NOMO-1 (cell line): ENCODE measurements around the gene ZNF532.
"Not testable (repeated sequence)": the region's sequence is repeated elsewhere in the genome, so short reads cannot be mapped to it uniquely, and the experiment has no call there.

Experiments
- DNase-seq, 2 experiments: peaks; one replicate each; lab custom pipeline; 2025; ENCODE audit not compliant: unreplicated experiment in 2 of 2; lab: John Stamatoyannopoulos, UW

Gene ZNF532

DNA sequence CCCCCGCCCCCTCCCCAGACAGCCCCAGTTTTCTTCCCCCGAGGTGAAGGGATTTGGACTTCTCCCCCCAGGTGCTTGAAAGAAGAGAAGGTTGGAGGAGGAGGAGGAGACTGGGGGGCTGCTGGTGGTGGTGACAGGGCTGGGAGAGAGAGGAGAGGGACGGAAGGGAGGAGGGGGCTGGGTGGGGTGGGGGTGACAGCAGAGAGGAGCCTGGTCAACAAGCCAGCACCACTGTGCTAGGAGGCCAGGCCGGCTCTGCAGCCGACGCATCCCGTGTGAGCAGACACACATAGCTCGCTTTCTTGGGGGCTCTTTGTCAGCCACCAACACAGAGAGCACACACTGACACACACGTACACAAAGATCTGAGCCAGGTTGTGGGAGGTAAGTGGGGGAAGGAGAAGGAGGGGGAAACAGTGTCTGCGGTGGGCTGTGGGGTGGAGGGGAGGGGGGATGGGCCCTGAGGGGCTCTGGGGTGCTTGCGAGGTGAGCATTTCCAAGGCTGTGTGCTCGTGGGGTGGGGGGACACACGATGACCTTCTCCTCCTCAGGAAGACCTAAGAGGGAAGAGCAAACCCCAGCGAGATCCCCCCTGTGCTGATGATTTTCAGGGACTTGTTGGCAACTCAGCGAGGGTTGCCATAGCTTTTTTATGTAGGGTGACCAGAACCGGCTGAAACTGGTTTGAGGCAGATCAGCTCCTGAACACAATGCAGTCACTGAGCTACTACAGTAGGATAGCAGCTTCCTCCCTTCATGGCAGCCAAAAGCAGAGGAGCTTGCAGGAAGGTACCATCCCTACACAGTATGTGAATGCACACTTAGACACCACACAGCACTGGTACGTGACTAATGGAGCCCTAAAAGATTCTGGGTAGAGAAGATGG is at the start of gene ZNF532:
ZNF532 (plus strand) TSS at position 732 of the 887 bp plus-strand sequence. CDS start 53,411 bp downstream, outside the sequence.
- DNase-seq = peak; percentile 14 to 46

- DNase-seq = no peak
These were observed 45.6 kb upstream of the ZNF532 start for GRCh38 chr18:58819051-58819450.

DNA sequence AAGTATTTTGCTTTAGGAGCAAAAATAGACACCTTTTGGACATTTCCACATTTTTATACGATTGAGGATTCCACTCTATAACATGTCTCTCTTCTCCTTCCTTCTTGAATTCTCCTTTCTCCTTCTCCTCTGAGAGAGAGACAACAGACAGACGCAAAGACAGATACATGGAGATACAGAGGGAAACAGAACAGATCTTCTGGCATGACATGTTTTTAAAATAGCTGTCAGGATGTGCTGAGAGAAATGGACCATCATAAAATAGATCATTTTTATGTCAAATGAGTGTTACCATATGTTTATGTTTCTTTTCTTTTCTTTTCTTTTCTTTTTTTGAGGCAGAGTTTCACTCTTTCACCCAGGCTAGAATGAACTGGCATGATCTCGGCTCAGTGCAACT is 44.4 kb upstream of the ZNF532 start:
- DNase-seq = no peak

DNA sequence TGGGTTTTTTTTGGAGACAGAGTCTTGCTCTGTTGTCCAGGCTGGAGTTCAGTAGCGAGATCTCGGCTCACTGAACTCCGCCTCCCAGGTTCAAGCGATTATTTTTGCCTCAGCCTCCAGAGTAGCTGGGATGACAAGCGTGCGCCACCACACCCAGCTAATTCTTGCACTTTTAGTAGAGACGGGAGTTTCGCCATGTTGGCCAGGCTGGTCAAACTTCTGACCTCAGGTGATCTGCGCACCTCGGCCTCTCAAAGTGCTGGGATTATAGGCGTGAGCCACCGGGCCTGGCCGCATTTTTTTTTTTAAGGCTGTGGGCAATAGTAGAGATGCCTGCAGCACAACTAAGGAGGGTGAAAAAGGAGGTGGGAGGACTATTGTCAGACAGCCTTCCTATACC is 41.7 kb upstream of the ZNF532 start:
- no peak for DNase-seq

DNA sequence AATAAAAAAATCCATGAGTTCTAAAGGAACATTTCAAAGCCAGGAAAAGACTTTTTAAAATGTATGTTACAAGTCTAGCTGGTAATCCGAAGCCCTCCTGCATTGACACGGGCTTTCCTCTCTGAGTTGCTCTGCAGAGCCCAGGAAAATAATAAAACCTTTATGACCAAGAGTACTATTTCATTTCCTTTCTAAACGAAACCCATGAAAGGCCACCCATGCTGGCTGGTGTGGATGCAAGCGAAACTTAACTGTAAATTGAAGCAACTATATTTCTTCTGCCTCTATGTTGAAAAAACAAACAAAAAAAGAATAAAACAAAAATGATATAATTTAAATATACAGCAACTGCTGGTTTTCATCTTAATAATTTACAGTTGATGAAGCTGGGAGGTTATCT is 41.3 kb upstream of the ZNF532 start:
- DNase-seq = no peak

DNA sequence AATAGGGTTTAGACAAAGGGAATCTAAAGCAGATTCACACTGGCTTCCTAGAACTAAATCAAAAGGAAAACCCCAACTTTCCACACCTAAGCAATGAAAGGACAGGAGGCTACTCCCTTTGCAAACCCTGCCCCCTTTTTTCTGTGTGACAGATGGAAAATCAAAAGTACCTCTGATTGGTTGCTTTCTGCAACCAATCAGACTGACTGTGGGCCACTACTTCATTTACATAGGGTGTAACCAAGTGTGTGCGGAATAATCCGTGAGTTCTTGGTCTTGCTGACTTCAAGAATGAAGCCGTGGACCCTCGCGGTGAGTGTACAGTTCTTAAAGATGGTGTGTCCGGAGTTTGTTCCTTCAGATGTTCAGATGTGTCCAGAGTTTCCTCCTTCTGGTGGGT is 37.8 kb upstream of the ZNF532 start:
- DNase-seq = not testable (repeated sequence)

GRCh38 chr18:58827428-58827827 is 37.2 kb upstream of the ZNF532 start:
- no peak for DNase-seq

DNA sequence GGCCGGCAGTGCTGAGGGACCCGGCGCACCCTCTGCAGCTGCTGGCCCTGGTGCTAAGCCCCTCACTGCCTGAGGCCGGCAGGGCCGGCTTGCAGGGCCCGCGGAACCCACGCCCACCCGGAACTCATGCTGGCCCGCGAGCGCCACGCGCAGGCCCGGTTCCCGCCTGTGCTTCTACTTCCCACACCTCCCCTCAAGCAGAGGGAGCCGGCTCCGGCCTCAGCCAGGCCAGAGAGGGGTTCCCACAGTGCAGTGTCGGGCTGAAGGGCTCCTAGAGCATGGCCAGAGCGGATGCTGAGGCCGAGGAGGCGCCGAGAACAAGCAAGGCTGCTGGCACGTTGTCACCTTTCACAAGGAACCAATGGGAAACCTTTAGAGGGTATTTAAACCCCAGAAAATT is 36.8 kb upstream of the ZNF532 start:
- no peak for DNase-seq

DNA sequence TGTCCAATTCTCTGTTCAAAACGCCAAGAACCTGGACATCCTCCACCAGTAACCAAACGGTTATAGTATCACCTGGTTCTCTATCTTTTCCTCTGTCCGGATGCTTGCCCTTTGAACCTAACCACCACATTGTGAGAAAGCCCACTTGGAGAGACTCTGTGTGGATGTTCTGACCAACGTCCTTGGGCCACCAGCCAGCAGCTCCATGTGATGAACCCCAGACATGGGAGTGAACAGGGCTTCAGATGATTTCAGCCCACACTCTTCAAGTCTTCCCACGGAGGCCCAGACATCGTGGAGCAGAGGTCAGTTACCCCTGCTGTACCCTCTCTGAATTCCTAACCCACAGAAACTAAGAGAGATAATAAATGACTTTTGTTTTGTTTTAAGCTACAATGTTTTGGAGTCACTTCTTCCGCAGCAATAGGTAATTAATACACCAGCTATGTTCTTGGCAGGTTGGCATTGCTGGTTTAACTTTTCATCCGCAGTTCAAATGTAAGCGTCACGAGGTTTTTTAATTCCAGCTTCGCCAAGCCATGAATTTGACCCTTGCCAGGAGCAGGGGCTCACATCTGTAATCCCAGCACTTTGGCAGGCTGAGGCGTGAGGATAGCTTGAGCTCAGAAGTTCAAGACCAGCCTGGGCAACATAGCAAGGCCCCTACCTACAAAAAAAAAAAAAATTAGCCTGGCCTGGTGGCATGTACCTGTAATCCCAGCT is 36.1 kb upstream of the ZNF532 start:
- no peak for DNase-seq

DNA sequence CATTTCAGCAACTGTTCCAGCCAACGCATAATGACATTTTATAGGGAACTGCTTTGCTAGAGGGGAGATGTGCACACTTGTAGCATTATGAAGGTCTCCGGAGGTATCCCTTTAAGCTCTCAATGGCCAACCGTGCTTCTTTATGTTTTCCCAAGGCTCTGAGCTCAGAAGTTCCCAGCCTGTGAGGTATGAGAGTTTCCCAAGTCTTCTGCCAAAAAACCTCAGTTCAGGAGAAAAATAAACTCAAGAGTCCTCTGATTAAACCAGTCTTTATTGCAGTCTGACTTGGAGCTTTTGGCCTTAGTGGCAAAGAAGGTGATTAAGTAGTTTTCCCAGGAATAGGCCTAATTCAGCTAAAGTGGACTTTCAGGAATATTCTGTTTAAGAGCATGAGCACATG is 35.4 kb upstream of the ZNF532 start:
- no peak for DNase-seq

DNA sequence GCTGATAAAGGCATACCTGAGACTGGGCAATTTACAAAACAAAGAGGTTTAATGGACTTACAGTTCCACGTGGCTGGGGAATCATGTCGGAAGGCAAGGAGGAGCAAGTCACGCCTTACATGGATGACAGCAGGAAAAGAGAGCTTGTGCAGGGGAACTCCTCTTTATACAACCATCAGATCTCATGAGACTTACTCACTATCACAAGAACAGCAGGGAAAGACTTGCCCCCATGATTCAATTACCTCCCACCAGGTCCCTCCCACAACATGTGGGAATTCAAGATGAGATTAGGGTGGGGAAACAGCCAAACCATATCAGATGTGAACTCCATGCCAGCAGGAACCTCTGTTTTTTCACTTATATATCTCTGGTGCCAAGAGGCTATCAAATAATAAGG is 34.8 kb upstream of the ZNF532 start:
- DNase-seq = not testable (repeated sequence)

DNA sequence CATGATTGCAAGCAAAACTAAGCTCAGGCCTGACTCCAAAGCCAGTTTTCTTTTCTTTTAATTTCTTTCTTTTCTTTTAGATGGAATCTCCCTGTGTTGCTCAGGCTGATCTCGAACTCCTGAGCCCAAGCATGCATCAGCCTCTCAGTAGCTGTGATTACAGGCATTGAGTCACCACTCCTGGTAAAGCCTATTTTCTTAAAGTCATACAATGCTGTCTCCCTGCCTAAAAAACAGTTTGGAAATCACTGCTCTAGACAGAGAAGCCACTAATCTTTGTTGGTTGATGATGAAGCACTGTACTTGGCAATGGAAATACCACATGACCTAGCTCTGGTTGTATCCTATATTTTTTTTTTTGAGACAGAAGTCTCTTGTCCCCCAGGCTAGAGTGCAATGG is 33.1 kb upstream of the ZNF532 start:
- no peak for DNase-seq

DNA sequence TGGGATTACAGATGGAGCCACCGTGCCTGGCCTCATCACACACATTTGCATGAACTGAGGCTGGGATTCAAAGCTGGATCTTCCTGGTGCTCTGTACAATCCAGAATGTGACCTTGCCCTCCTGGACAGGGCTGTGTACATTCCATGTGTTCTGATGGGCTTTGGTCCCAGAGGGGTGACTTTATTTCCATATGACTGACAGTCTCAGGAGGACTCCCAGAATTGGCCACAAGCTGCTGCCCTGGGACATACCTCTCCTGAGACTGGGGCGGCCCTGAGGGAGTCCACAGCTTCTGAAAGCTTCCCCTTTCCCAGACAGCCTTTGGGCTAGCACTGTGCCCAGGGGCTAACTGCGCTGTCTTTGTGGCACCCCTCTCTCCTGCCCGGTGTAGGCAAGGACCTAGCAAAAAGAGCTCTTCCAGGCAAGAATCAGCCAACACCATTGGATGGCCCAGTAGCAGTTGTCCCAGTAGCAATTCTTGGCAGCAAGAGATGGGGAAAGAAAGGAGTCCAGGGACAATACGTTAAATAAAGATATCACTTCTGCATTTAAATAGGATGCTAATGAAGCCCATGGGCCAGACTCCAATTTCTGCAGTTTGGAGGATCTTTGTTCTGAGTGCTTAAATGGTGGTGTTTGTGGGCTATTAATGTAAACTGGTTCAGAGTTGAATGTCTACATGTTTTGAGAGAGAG is 26.4 kb upstream of the ZNF532 start:
- DNase-seq = no peak

DNA sequence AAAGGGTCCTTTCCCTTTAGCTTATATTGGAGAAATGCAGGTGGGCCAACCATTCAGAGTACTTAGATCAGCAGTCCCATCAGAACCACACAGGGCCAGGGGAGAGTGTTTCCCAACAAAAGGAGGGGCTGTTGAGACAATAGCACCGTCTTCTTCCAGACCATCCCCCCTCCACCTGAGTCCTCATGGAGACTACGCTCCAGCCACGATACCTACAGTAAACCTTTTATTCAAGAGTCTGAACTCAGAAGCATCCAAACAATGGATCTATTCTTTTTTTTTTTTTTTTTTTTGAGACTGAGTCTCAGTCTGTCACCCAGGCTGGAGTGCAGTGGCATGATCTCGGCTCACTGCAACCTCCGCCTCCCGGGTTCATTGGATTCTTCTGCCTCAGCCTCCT is 25.7 kb upstream of the ZNF532 start:
- DNase-seq = no peak

DNA sequence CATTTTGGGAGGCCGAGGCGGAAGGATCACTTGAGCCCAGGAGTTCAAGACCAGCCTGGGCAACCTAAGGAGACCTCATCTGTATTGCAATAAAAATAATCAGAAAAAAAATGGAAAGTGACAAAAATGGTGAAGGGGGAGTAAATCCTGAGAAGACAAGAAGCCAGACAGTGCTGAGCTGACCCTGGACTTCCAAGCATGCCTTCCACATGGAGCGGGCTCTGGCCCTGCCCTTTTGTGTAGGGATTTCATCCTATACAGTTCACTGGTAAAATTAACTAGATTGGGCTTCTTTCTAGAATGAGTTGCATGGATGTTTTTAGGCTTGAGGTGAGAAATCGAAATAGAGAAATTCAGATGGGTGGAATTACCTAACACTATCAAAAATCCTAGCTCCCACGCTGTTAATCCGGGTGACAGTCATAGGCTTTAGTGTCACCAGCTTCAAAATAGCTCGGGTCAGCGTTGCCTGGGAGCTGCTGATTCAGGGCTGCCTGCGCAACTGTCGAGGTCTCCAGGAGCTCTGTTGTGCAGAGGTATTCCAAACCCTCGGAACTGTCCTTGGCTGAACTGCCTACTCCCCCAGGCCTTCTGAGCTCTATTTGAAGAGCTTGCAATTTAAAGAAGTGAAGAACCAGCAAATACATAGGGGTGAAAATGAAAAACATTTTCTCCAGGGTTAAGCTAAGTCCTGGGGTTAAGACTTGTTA is 21.5 kb upstream of the ZNF532 start:
- no peak for DNase-seq

DNA sequence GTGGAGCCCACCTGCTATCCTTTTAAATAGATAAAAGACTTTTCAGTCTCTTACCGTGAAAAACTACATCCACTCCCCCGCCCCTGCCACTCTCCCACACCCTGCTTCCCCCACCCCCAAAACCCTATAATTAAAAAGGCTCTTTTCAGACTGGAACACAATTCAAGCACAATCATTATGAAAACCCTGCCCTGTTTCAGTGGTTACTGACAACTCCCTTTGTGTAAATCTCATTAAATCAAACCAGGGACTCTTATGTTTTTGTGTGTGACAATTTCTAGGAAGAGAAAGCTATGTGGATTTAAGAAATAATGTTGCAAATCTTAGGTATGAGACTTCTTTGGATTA is 21.0 kb upstream of the ZNF532 start:
- DNase-seq = no peak

DNA sequence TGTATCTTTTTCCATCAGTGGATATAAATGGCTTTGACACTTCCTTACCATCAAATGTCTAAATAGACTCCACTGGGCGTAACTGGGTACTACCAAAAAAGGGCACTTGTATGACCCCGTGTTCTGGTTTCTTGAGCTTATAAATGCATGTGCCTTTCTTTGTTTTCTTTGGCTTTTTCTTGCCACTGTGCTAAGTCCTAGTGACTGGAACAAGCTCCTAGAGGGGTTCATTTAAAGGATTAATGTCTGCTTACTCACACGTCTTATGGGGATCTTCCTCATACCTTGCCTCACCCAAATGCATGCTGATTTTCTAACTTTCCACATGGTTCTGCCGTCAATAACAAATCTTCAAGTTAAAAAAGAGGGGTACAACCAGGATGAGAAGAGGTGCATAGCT is 19.8 kb upstream of the ZNF532 start:
- no peak for DNase-seq

DNA sequence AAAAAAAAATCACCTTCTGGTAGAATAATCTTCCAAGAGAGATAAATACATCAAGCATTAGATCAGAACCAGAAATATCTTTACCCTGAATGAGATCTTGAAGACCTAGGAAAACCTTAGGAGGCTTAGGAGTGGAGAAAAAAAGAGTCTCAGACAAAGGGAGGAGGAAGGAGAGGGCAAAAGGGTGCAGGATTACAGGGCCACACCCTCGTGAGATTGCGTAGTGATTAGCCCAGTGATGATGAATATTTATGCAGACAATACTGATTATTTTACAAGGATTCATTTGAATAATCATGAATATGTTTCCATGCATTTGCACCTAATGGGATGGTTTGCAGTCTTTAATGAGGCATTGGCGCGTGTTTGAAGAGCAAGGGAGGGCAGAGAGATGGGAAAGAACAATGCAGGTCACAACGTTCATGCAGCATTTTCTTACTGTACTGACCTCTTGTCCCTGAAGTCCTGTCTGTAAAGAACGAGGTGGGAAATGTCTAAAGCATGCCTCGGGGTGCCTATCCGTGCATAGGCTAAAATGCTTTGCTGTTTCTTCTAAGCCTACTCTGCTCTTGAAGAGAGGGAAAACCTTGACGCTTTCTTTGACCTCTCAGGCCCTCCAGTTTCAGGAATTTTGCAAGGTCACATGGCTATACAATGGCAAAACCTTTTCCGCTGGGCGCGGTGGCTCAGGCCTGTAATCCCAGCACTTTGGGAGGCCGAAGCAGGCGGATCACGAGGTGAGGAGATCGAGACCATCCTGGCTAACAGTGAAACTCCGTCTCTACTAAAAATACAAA is 18.6 kb upstream of the ZNF532 start:
- no peak for DNase-seq

DNA sequence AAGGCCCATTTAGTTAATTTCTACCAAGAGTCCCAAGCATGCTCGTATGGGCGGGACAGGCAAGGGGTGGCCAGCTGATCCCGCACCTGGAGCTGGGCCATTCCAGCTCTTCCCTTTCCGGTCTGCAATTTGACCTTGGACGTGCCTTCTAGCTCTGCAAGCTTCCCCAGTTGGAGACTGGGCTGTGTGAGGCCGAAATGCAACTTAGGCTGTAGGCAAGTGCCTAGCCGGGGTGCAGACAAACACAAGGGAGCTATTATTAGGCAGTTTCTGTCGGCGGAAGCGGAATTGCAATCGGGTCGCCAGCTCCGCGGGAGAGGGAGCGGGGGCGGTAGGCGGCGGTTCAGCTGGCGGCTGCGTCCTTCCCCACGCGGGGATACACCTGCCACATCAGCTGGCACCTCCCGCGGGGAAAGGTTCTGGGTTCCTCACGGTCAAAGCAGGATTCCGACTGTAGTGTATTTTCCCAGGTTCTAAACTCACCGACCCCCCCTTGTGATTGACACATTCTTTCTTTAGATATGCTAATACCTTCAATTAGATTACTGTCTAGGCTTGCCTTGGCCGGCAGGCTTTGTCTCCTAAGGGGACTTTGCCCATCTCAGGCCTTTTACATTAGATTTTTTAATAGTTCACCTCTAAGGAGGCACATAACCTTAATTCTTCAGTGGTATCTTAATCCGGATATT is 17.1 kb upstream of the ZNF532 start:
- peak; percentile 12 to 26 for DNase-seq

GRCh38 chr18:58848685-58849084 is 16.0 kb upstream of the ZNF532 start:
- DNase-seq = no peak
